Liver (tissue), 9 donors: ENCODE measurements around the gene LCE4A. TPM values are rescaled to one million over a fixed set of nuclear protein-coding genes. Genes with fewer than 3 reads are reported as not detected.
A peak's percentile ranks its signal among the peaks of the same experiment; 100 is the strongest.

Source experiments
- DNase-seq: peaks from one replicate; pipeline ENCODE4 v3.0.0-alpha.2; 2017; ENCODE audit warnings: low spot score
- H3K27ac ChIP-seq, 2 donors: one replicate each; pipeline ENCODE4 v1.7.0; 2013; ENCODE audit warnings: inconsistent platforms in 2 of 2, low read length in 2 of 2, control low read depth in 1 of 2, low read depth in 1 of 2, mild to moderate bottlenecking in 1 of 2
- H3K27me3 ChIP-seq, 4 donors: one replicate each; pipeline versions ENCODE4 v1.6.1 to v1.7.0; 2013; ENCODE audit warnings: low read length in 3 of 4, inconsistent platforms in 1 of 4, mild to moderate bottlenecking in 1 of 4, moderate library complexity in 1 of 4; ENCODE audit not compliant: control insufficient read depth in 4 of 4, insufficient read depth in 4 of 4
- H3K36me3 ChIP-seq, 4 donors: one replicate each; pipeline versions ENCODE4 v1.6.1 to v1.7.0; 2013; ENCODE audit warnings: low read length in 3 of 4, mild to moderate bottlenecking in 3 of 4, low read depth in 1 of 4, moderate library complexity in 1 of 4; ENCODE audit not compliant: control insufficient read depth in 4 of 4, insufficient read depth in 3 of 4
- H3K4me1 ChIP-seq, 4 donors: one replicate each; pipeline versions ENCODE4 v1.6.1 to v1.7.0; 2013; ENCODE audit warnings: low read length in 3 of 4, mild to moderate bottlenecking in 3 of 4, moderate library complexity in 1 of 4; ENCODE audit not compliant: control insufficient read depth in 4 of 4, insufficient read depth in 4 of 4
- H3K4me3 ChIP-seq, 3 donors: one replicate each; pipeline versions ENCODE4 v1.6.1 to v1.7.0; 2013; ENCODE audit warnings: low read length in 3 of 3, control low read depth in 1 of 3, low read depth in 1 of 3, mild to moderate bottlenecking in 1 of 3
- H3K9ac ChIP-seq, 2 donors: one replicate each; pipeline ENCODE4 v1.7.0; 2013; ENCODE audit warnings: low read length in 2 of 2, mild to moderate bottlenecking in 2 of 2, moderate library complexity in 2 of 2, control low read depth in 1 of 2, low read depth in 1 of 2
- H3K9me3 ChIP-seq, 4 donors: one replicate each; pipeline versions ENCODE4 v1.6.1 to v1.7.0; 2013; ENCODE audit warnings: low read length in 3 of 4; ENCODE audit not compliant: control insufficient read depth in 4 of 4
- CTCF ChIP-seq: fragments of 150-350 bp; IDR thresholded peaks from 2 replicates; pipeline ENCODE4 v1.5.1; 2017; ENCODE audit warnings: improper control_type of control experiment, low read depth, low read length; ENCODE audit not compliant: missing input control
- EGR1 ChIP-seq, 2 donors: IDR thresholded peaks; 2 replicates each; pipeline ENCODE4 v1.6.1; 2016 to 2018; ENCODE audit warnings: antibody characterized with exemption in 2 of 2, low read depth in 2 of 2
- FOXA1 ChIP-seq: IDR thresholded peaks from 2 replicates; pipeline ENCODE4 v1.6.1; 2016; ENCODE audit warnings: antibody characterized with exemption
- FOXA2 ChIP-seq: IDR thresholded peaks from 2 replicates; pipeline ENCODE4 v1.6.1; 2016; ENCODE audit warnings: antibody characterized with exemption
- HNF4G ChIP-seq: IDR thresholded peaks from 2 replicates; pipeline ENCODE4 v1.6.1; 2016; ENCODE audit warnings: antibody characterized with exemption
- JUND ChIP-seq, 2 donors: IDR thresholded peaks; 2 replicates each; pipeline ENCODE4 v1.6.1; 2016; ENCODE audit warnings: antibody characterized with exemption in 2 of 2
- MAX ChIP-seq: IDR thresholded peaks from 2 replicates; pipeline ENCODE4 v1.6.1; 2016; ENCODE audit warnings: antibody characterized with exemption
- NR2F2 ChIP-seq: IDR thresholded peaks from 2 replicates; pipeline ENCODE4 v1.6.1; 2016; ENCODE audit warnings: antibody characterized with exemption
- RAD21 ChIP-seq, 2 donors: IDR thresholded peaks; 2 replicates each; pipeline ENCODE4 v1.6.1; 2016; ENCODE audit warnings: antibody characterized with exemption in 2 of 2, mild to moderate bottlenecking in 2 of 2
- REST ChIP-seq: IDR thresholded peaks from 2 replicates; pipeline ENCODE4 v1.6.1; 2016; ENCODE audit warnings: antibody characterized with exemption, mild to moderate bottlenecking
- RXRA ChIP-seq, 2 donors: IDR thresholded peaks; 2 replicates each; pipeline ENCODE4 v1.6.1; 2017 to 2018; ENCODE audit warnings: antibody characterized with exemption in 2 of 2, mild to moderate bottlenecking in 1 of 2
- YY1 ChIP-seq: IDR thresholded peaks from 2 replicates; pipeline ENCODE4 v1.6.1; 2016; ENCODE audit warnings: antibody characterized with exemption, mild to moderate bottlenecking
- ZBTB33 ChIP-seq: IDR thresholded peaks from 2 replicates; pipeline ENCODE4 v1.6.1; 2016; ENCODE audit warnings: antibody characterized with exemption
- WGBS: extraction: QIAGEN DNeasy Blood & Tissue Kit; methylation state at CpG from one replicate; pipeline ENCODE4 v1.1.7; 2013; 5-methylcytosine and 5-hydroxymethylcytosine counted together
- polyA plus RNA-seq, 2 donors: library from polyadenylated mRNA; stranded (reverse) in 1 of 2; unstranded in 1 of 2; fragments of 200-250 nt in 1 of 2; fragments of >200 nt in 1 of 2; fragmentation: Nextera tagmentation in 1 of 2; extraction: Ambion mirVana in 1 of 2; gene quantifications; one replicate each; pipeline versions ENCODE4 v1.2.1 to v1.2.3, GENCODE V29; 2013 to 2015
- total RNA-seq, 2 donors: library from RNA; depleted of rRNA; stranded (reverse); fragments of >200 nt; gene quantifications; one replicate each; pipeline ENCODE4 v1.2.3, GENCODE V29; 2014
- donor health status: healthy.
- donor health status: healthy.
- donor health status: healthy.
- donor health status: healthy.
- donor health status: healthy.

Gene LCE4A
- total and polyA plus RNA-seq, 4 donors, result not detected

- Histone ChIP-seq H3K36me3 (no peaks in the 10 kb centered on the region), H3K4me3 (no peak overlapping the region), H3K27ac (no peak overlapping the region), H3K27me3 (no peaks in the 10 kb centered on the region), H3K9ac (no peak overlapping the region), H3K9me3 (no peaks in the 10 kb centered on the region), H3K4me1 (no peaks in the 10 kb centered on the region)
- no peak for TF ChIP-seq YY1
- no peak for TF ChIP-seq JUND (IDR thresholded peaks at IDR 0.05)
- no peak for TF ChIP-seq FOXA2
- TF ChIP-seq CTCF, result peak; percentile 21
- TF ChIP-seq RAD21 (IDR thresholded peaks at IDR 0.05), result peak; percentile 27 to 72
- no peak for DNase-seq
- WGBS, result 19% methylated on average over 1 of the region's 1 CpG
Observed at GRCh38 chr1:152735648-152736047, 27.7 kb downstream of the LCE4A start.

GRCh38 chr1:152737997-152738396 is 30.0 kb downstream of the LCE4A start:
- H3K36me3 ChIP-seq, result no peaks in the 10 kb centered on the region
- no peaks in the 10 kb centered on the region for H3K4me1 ChIP-seq
- no peak overlapping the region for H3K9ac ChIP-seq
- no peaks in the 10 kb centered on the region for H3K9me3 ChIP-seq
- no peaks in the 10 kb centered on the region for H3K27me3 ChIP-seq
- 76% methylated on average over 5 of the region's 5 CpGs for WGBS
- TF ChIP-seq JUND (IDR thresholded peaks at IDR 0.05) (no peak), FOXA1 (no peak), REST (no peak), ZBTB33 (no peak), EGR1 (IDR thresholded peaks at IDR 0.05; ENCODE audit: low read depth in 2 of 2) (no peak), NR2F2 (no peak), MAX (no peak), FOXA2 (no peak)
- H3K4me3 ChIP-seq, result no peak overlapping the region
- no peak overlapping the region for H3K27ac ChIP-seq
- no peak for DNase-seq

GRCh38 chr1:152739841-152740240 is 31.9 kb downstream of the LCE4A start:
- no peak overlapping the region for H3K4me3 ChIP-seq
- no peaks in the 10 kb centered on the region for H3K4me1 ChIP-seq
- TF ChIP-seq YY1 (no peak), JUND (IDR thresholded peaks at IDR 0.05) (no peak), RXRA (IDR thresholded peaks at IDR 0.05) (no peak), MAX (no peak), HNF4G (no peak), FOXA2 (no peak), CTCF (no peak)
- no peak for DNase-seq
- H3K36me3 ChIP-seq, result no peaks in the 10 kb centered on the region
- H3K27me3 ChIP-seq, result no peaks in the 10 kb centered on the region
- no peaks in the 10 kb centered on the region for H3K9me3 ChIP-seq
- H3K9ac ChIP-seq, result no peak overlapping the region
- H3K27ac ChIP-seq, result no peak overlapping the region
- 92% methylated on average over 3 of the region's 3 CpGs for WGBS
